Motor neuron (in vitro differentiated cells): ENCODE measurements around the gene STOML2. TPM values are rescaled to one million over a fixed set of nuclear protein-coding genes. Genes with fewer than 3 reads are reported as not detected.

Source experiments
- ATAC-seq, 8 experiments: fragments of 200-7000 bp; cut with Tn5 transposase; replicated peaks in 6 of 8; 2 replicates each; pipeline ENCODE4 v1.8.0; 2021; ENCODE audit warnings: mild to moderate bottlenecking in 8 of 8, moderate library complexity in 8 of 8
- H3K27ac ChIP-seq, 2 donors: fragments of 250-450 bp; sonication (Bioruptor Pico); 2 replicates each; pipeline ENCODE4 v1.9.0; 2021; ENCODE audit warnings: antibody characterized with exemption in 2 of 2, mild to moderate bottlenecking in 2 of 2, moderate library complexity in 1 of 2
- H3K4me1 ChIP-seq, 2 donors: fragments of 250-450 bp; sonication (Bioruptor Pico); replicated peaks in 1 of 2; 2 replicates each; pipeline ENCODE4 v1.6.1; 2021; ENCODE audit warnings: antibody characterized with exemption in 2 of 2, mild to moderate bottlenecking in 2 of 2, moderate library complexity in 1 of 2
- H3K4me3 ChIP-seq, 5 donors: fragments of 250-450 bp; sonication (Bioruptor Pico); 2 replicates each; pipeline ENCODE4 v1.9.0; 2021; ENCODE audit warnings: antibody characterized with exemption in 5 of 5, mild to moderate bottlenecking in 5 of 5, moderate library complexity in 4 of 5
- WGBS, 10 experiments: fragments of 450-650 bp; shearing (Covaris generic); methylation state at CpG; one replicate each; pipeline ENCODE4 v1.0.0; 2022; 5-methylcytosine and 5-hydroxymethylcytosine counted together
- in situ Hi-C, 9 experiments: fragments of 400-800 bp; cut with MboI; loops; one replicate each; pipeline ENCODE4 v1.15.0; 2021; ENCODE audit warnings: low sequenced_read_pairs in 9 of 9, low pct_unique_long_range_greater_than_20kb in 2 of 9; ENCODE audit not compliant: unreplicated experiment in 9 of 9
- total RNA-seq, 8 experiments: library from RNA; unstranded; fragments of 300-600 nt; gene quantifications; 2 replicates each; pipeline versions ENCODE4 v1.2.3 to v1.2.4, GENCODE V29; 2022

STOML2 gene
- total RNA-seq, 8 experiments from 2014 or later: 87.2 to 178 (median 125) TPM

- in situ Hi-C loops: no loop called here
- H3K27ac ChIP-seq: peak overlapping the region in 1 of 2 donors; percentile 37
- peaks cover 7 to 8% of the 10 kb centered on the region in 2 donors for H3K4me1 ChIP-seq
- H3K4me3 ChIP-seq: peak overlapping the region; percentile 60 to 94 (median 80)
- peak in 2 of 8 experiments; percentile 1 to 4 for ATAC-seq
- 0 to 6% (median 0%) methylated on average over 1 to 7 of the region's 10 CpGs; no CpG with 5 or more reads in 4 of the 10 experiments for WGBS, 10 experiments
Observed at GRCh38 chr9:35079041-35079425, 23.9 kb downstream of the STOML2 start.

DNA sequence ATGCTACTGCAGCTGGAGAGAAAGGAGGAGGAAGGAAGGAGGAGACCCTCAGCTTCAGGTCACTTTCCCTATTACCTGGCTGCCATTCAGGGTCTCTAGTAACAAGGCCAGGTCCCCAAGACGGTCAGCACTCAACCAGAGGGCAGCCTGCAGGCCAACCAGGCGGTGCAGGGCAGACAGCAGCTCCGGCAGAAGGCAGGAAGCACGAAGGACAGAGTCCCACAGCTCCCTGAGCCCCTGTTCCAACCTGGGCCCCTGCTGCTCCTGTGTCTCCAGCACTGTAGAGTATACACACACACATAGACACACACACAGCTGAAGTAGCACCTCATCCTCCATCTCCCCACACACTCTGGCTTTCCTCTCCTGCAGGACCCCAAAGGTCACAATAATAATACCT is 24.9 kb downstream of the STOML2 start:
- ATAC-seq: no peak
- Histone ChIP-seq H3K4me3 (peak overlapping the region in 1 of 5 donors; percentile 80), H3K27ac (no peak overlapping the region), H3K4me1 (peaks cover 9 to 10% of the 10 kb centered on the region in 2 donors)
- WGBS, 10 experiments: 17 to 90% (median 40%) methylated on average over 1 to 2 of the region's 4 CpGs; no CpG with 5 or more reads in 7 of the 10 experiments
- in situ Hi-C loops: no loop called here

DNA sequence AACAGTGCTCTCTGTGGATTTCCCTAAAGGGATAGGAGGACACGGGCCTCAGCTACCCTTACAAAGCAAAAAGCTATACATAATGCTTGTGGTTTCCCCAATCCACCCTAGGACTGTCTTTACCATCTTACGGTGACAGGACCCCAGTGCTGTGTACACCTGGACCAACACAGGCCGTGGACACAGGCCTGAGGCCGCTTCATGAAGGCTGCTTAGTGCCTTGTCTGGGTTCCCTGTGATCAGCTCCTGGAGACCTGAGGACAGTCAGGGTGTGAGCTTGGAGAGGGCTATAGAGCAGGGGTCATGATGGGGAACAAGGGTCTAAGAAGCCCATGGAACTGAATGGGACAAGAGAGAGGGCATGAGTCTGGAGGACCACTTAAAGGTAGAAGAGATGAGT is 26.1 kb downstream of the STOML2 start:
- ATAC-seq: no peak
- WGBS, 10 experiments: 75 to 100% (median 88%) methylated on average over 1 to 4 of the region's 4 CpGs; no CpG with 5 or more reads in 4 of the 10 experiments
- H3K4me1 ChIP-seq: peaks cover 11 to 13% of the 10 kb centered on the region in 2 donors
- in situ Hi-C loops: no loop called here
- H3K4me3 ChIP-seq: no peak overlapping the region
- no peak overlapping the region for H3K27ac ChIP-seq

GRCh38 chr9:35075358-35075757 is 27.6 kb downstream of the STOML2 start:
- no peak for ATAC-seq
- 100% methylated on average over 1 to 2 of the region's 4 CpGs; no CpG with 5 or more reads in 7 of the 10 experiments for WGBS, 10 experiments
- Histone ChIP-seq H3K27ac (no peak overlapping the region), H3K4me3 (no peak overlapping the region), H3K4me1 (peaks cover 17 to 18% of the 10 kb centered on the region in 2 donors)
- in situ Hi-C loops: no loop called here

GRCh38 chr9:35074791-35075190 is 28.1 kb downstream of the STOML2 start:
- ATAC-seq: no peak
- in situ Hi-C loops: no loop called here
- 86 to 100% (median 94%) methylated on average over 2 to 7 of the region's 8 CpGs; no CpG with 5 or more reads in 4 of the 10 experiments for WGBS, 10 experiments
- Histone ChIP-seq H3K27ac (no peak overlapping the region), H3K4me3 (no peak overlapping the region), H3K4me1 (peaks cover 23% of the 10 kb centered on the region in 2 donors)

GRCh38 chr9:35074141-35074540 is 28.8 kb downstream of the STOML2 start:
- in situ Hi-C loops: no loop called here
- no peak for ATAC-seq
- no peak overlapping the region for H3K4me3 ChIP-seq
- 80 to 100% (median 90%) methylated on average over 1 to 3 of the region's 6 CpGs; no CpG with 5 or more reads in 5 of the 10 experiments for WGBS, 10 experiments
- H3K4me1 ChIP-seq: peaks cover 27% of the 10 kb centered on the region in 2 donors
- H3K27ac ChIP-seq: no peak overlapping the region

DNA sequence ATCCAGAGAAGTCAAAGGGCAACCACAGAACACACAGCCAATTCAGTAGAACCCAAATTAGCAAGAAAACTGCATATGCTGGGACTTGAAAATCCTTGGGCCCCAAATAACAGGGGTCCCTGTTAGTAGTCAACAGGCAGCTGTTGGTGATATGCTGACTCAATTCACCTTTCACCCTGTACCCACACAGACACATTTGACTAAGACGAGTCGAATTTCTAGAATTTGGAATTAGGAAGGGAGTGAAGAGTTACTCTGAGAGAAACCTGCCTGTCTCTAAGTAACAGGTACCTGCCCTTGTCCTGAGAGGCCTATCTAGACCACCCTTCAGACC is 29.7 kb downstream of the STOML2 start:
- peak overlapping the region; percentile 84 to 91 for H3K27ac ChIP-seq
- H3K4me3 ChIP-seq: peak overlapping the region in 3 of 5 donors; percentile 18 to 82 (median 22)
- in situ Hi-C loops: no loop called here
- WGBS, 10 experiments: 100% methylated on average over 2 of the region's 2 CpGs; no CpG with 5 or more reads in 7 of the 10 experiments
- no peak for ATAC-seq
- peaks cover 20 to 22% of the 10 kb centered on the region in 2 donors for H3K4me1 ChIP-seq

DNA sequence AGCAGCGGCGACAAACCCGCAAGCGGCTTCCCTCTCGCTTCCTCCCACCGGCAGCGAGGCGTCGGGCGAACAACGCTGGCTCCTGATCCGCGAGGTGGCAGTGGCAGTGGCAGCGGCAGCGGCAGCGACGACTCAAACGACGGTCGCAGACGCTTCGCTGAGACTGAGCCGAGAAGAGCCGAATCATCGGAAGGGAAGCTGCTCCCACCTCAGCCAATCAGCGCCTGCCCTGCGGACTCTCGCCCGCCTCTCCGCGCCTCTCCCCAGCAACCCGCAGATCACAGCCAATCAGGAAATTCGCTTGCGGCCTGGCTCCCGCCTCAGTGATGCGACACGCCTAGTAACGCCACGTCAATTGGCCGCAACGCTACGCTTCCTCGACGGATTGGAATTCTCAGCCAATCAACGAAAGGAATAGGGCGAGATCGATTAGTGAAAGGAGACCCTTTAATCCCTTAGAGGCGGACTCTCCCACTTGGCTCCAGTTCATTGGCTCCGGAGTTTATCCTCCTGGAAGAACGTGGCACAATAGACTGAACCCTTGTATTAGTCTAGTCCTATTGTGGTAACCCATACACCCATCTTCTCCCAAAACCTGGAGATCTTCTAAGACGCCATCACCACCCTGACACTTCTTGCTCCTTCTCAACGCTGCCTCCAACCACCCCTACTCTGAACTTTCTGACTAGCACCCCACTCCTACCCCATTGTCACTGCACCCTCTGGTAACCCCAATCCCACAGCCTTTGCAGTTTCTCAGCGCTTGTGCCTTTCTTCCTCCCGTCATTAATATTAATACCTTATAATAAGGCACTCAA is 30.3 kb downstream of the STOML2 start, which contains the start of gene VCP:
Gene VCP, minus strand, starts transcription at position 165 of the 818 bp plus-strand sequence. CDS start 272 bp downstream, outside the sequence.
- Histone ChIP-seq H3K4me1 (peaks cover 19 to 20% of the 10 kb centered on the region in 2 donors), H3K4me3 (peak within 1 kb of the TSS; percentile 78 to 90 (median 84)), H3K27ac (peak within 1 kb of the TSS; percentile 95 to 97)
- in situ Hi-C loops: no loop called here
- 0 to 66% (median 12%) methylated on average over 3 to 35 of the region's 54 CpGs; no CpG with 5 or more reads in 3 of the 10 experiments for WGBS, 10 experiments
- peak; percentile 84 to 95 (median 91) for ATAC-seq

DNA sequence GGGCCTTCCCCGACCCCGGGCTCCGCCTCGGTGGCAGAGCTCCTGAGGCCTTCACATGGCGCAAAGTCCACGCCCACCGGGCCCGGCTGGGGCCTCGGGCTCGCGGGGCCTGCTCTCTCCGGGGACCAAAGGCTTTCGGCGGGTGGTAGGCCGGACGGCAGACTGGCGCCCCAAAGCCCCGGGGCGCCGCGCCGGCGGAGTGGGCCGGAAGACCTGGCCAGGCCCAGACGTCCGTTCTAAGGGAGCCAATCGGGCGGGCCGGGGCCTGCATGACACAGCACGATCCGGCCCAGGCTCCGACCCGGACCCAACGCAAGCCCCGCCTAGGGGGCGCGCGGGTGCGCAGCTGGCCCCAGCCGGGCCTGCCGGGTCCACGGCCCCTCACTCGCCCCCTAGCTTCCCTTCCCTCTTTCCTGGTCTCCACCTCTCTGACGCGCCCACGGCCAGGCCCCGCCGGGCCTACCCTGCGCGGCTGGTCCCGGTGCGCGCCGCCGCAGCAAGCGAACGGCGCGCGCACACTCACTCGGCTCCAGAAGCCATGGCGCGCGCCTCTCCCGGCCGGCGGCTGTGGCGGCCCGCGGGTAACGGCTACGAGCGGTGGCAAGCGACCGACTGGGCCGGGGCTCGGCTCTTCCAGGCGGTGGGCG is 31.0 kb downstream of the STOML2 start:
- Histone ChIP-seq H3K4me1 (peaks cover 19 to 20% of the 10 kb centered on the region in 2 donors), H3K27ac (peak overlapping the region; percentile 95 to 97), H3K4me3 (peak overlapping the region; percentile 78 to 90 (median 84))
- in situ Hi-C loops: no loop called here
- 0 to 1% (median 0%) methylated on average over 5 to 27 of the region's 79 CpGs; no CpG with 5 or more reads in 3 of the 10 experiments for WGBS, 10 experiments
- ATAC-seq: peak; percentile 55 to 74 (median 64)

- 0 to 14% (median 3%) methylated on average over 1 to 13 of the region's 20 CpGs for WGBS, 10 experiments
- in situ Hi-C loops: no loop called here
- peaks cover 19 to 20% of the 10 kb centered on the region in 2 donors for H3K4me1 ChIP-seq
- H3K27ac ChIP-seq: peak overlapping the region; percentile 95 to 97
- peak overlapping the region; percentile 78 to 90 (median 84) for H3K4me3 ChIP-seq
- no peak for ATAC-seq
Observed at GRCh38 chr9:35070823-35071813, 31.8 kb downstream of the STOML2 start.

- 44 to 100% (median 81%) methylated on average over 1 to 3 of the region's 4 CpGs for WGBS, 10 experiments
- Histone ChIP-seq H3K4me1 (peaks cover 19 to 20% of the 10 kb centered on the region in 2 donors), H3K4me3 (no peak overlapping the region), H3K27ac (no peak overlapping the region)
- ATAC-seq: no peak
- in situ Hi-C loops: no loop called here
Observed at GRCh38 chr9:35069020-35069419, 33.9 kb downstream of the STOML2 start.

- 75 to 100% (median 86%) methylated on average over 1 of the region's 1 CpG; no CpG with 5 or more reads in 5 of the 10 experiments for WGBS, 10 experiments
- H3K4me3 ChIP-seq: no peak overlapping the region
- H3K4me1 ChIP-seq: peaks cover 14 to 16% of the 10 kb centered on the region in 2 donors
- no peak overlapping the region for H3K27ac ChIP-seq
- ATAC-seq: no peak
- in situ Hi-C loops: no loop called here
Observed at GRCh38 chr9:35067056-35067455, 35.9 kb downstream of the STOML2 start.
